Thoracic aorta (tissue), 2 donors: ENCODE measurements around the gene CELF2. TPM values are rescaled to one million over a fixed set of nuclear protein-coding genes. Genes with fewer than 3 reads are reported as not detected.
A peak's percentile ranks its signal among the peaks of the same experiment; 100 is the strongest.

ENCODE experiments used
- ATAC-seq: fragments of 150-250 bp; one replicate; pipeline ENCODE4 v1.8.0; 2017; ENCODE audit warnings: low read depth; ENCODE audit not compliant: insufficient number of reproducible peaks, low FRiP score
- DNase-seq: peaks from one replicate; pipeline ENCODE4 v3.0.0-alpha.2; 2020; ENCODE audit warnings: low spot score
- H3K27ac ChIP-seq, 2 donors: fragments of 200-600 bp; sonication (generic); 1 replicate in 1 of 2; 2 replicates in 1 of 2; pipeline ENCODE4 v1.5.1; 2016; ENCODE audit warnings: mild to moderate bottlenecking in 2 of 2, moderate library complexity in 2 of 2
- H3K27me3 ChIP-seq: fragments of 200-600 bp; sonication (generic); replicated peaks from 2 replicates; pipeline ENCODE4 v1.6.0; 2016; ENCODE audit warnings: mild to moderate bottlenecking; ENCODE audit not compliant: insufficient read depth
- H3K36me3 ChIP-seq: fragments of 200-600 bp; sonication (generic); one replicate; pipeline ENCODE4 v1.5.1; 2016
- H3K4me1 ChIP-seq, 2 donors: fragments of 200-600 bp; sonication (generic); 1 replicate in 1 of 2; 2 replicates in 1 of 2; pipeline versions ENCODE4 v1.5.1 to v1.6.0; 2016; ENCODE audit warnings: low read depth in 2 of 2, mild to moderate bottlenecking in 1 of 2; ENCODE audit not compliant: control insufficient read depth in 1 of 2
- H3K4me3 ChIP-seq: fragments of 200-600 bp; sonication (generic); 2 replicates; pipeline ENCODE4 v1.5.1; 2016; ENCODE audit warnings: mild to moderate bottlenecking
- H3K9me3 ChIP-seq: fragments of 200-600 bp; sonication (generic); 2 replicates; pipeline ENCODE4 v1.5.1; 2016
- total RNA-seq, 2 donors: library from RNA; depleted of rRNA; stranded (reverse); fragments of >200 nt; gene quantifications; one replicate each; pipeline versions ENCODE4 v1.1.0 to v1.2.3, GENCODE V29; 2016
- TF ChIP-seq, protein P1 (sequence below): fragments of 200-600 bp; sonication (generic); IDR thresholded peaks from one replicate; pipeline ENCODE4 v1.5.1; 2019; ENCODE audit warnings: antibody characterized with exemption

Gene CELF2
- total RNA-seq, 2 donors from 2014 or later = 69.0 to 73.5 TPM

DNA sequence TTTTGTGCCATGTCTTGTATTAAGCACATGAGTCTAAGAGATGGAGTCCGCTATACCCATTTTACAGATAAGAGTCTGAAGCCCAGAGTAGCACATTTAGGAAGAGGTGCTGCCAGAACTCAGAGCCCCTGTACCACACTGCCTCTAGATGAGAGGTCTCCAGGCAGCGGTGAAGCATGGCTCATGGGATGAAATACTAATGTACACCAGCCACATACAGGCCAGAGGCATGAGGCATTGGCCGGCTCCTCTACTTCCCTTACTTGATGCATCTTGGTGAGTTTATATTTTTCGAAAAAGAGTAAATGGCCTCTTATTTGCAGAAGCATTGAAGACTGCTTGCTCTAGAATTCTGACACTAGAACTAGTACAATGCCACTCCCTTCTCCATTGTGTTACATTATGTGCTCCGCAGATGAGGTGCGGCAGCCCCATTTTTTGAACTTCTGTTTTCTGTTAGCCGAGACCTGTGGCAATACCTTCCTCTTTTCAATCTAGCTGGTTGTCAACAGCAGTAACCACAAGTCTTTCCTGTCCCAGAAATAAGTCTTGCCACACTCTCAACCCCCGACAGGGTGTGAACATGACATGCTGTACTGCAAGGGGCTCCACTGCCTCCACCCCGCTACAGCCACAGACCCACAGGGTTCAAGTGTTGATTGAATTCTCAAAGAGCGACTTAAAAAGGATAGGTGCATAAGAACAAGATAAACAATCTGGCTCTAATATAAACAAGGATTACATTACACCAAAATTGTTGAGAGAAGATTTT is 145.3 kb downstream of the CELF2 start:
- DNase-seq = no peak
- peak overlapping the region in 1 of 2 donors; percentile 7 for H3K27ac ChIP-seq
- no peak overlapping the region for H3K4me3 ChIP-seq

DNA sequence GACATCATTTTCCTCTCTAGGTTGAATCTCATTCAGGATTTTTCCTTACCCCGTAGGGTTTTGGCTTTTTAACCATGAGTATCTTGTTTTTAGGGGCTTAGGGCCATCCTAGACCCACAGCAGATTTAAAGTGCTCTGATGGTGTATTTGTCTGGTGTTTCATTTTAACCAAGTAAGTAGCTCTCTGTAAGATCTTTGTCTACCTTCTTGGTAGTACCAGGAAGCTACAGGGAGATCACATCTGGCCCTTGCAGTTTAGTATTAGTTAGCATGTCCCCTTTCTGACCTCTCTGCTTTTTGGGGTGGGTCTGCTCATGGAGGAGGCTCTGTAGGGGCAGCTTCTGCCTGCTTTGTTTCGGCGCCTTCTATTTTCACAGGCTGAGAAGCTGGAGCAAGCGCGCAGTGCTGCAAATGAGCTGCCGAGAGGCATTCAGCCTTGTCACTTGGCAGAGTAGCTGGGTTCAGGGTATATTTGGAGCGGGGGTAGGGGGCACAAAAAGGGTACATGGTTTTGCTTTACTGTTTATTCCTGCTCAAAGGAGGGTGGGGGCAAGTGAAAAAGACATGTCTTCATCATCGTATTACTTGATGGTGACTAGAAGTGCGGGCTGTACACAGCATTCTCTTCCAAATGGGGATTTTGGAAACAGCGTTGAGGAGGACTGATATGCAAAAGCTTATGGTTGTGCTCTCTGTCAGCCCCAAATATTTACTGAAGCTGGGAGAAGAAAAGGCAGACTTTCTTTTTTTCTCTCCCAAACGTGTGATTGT is 146.3 kb downstream of the CELF2 start:
- TF ChIP-seq, protein P1, sequence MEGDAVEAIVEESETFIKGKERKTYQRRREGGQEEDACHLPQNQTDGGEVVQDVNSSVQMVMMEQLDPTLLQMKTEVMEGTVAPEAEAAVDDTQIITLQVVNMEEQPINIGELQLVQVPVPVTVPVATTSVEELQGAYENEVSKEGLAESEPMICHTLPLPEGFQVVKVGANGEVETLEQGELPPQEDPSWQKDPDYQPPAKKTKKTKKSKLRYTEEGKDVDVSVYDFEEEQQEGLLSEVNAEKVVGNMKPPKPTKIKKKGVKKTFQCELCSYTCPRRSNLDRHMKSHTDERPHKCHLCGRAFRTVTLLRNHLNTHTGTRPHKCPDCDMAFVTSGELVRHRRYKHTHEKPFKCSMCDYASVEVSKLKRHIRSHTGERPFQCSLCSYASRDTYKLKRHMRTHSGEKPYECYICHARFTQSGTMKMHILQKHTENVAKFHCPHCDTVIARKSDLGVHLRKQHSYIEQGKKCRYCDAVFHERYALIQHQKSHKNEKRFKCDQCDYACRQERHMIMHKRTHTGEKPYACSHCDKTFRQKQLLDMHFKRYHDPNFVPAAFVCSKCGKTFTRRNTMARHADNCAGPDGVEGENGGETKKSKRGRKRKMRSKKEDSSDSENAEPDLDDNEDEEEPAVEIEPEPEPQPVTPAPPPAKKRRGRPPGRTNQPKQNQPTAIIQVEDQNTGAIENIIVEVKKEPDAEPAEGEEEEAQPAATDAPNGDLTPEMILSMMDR = no peak
- H3K27ac ChIP-seq = peak overlapping the region in 1 of 2 donors; percentile 70
- peak overlapping the region; percentile 89 for H3K4me3 ChIP-seq
- ATAC-seq = no peak
- no peak for DNase-seq
- no peaks in the 10 kb centered on the region for H3K27me3 ChIP-seq
- no peaks in the 10 kb centered on the region for H3K9me3 ChIP-seq
- no peaks in the 10 kb centered on the region for H3K36me3 ChIP-seq
- H3K4me1 ChIP-seq = peaks cover 5 to 35% of the 10 kb centered on the region in 2 donors

More for the DNA sequence above, 145.3 kb downstream of the CELF2 start:
- H3K9me3 ChIP-seq = no peaks in the 10 kb centered on the region
- ATAC-seq = no peak
- peaks cover 5 to 35% of the 10 kb centered on the region in 2 donors for H3K4me1 ChIP-seq
- no peaks in the 10 kb centered on the region for H3K36me3 ChIP-seq
- no peaks in the 10 kb centered on the region for H3K27me3 ChIP-seq
- TF ChIP-seq, protein P1 = no peak

- Histone ChIP-seq H3K27me3 (no peaks in the 10 kb centered on the region), H3K9me3 (no peaks in the 10 kb centered on the region), H3K27ac (peak overlapping the region in 1 of 2 donors; percentile 70), H3K36me3 (no peaks in the 10 kb centered on the region), H3K4me1 (peaks cover 5 to 32% of the 10 kb centered on the region in 2 donors), H3K4me3 (peak overlapping the region; percentile 89)
- ATAC-seq = no peak
- TF ChIP-seq, protein P1 = no peak
- no peak for DNase-seq
Measured at GRCh38 chr10:11164551-11164802, 146.8 kb downstream of the CELF2 start.

- no peaks in the 10 kb centered on the region for H3K27me3 ChIP-seq
- no peaks in the 10 kb centered on the region for H3K9me3 ChIP-seq
- ATAC-seq (peak; percentile 52), DNase-seq (peak; percentile 36)
- H3K36me3 ChIP-seq = no peaks in the 10 kb centered on the region
- H3K4me3 ChIP-seq = peak overlapping the region; percentile 89
- H3K27ac ChIP-seq = peak overlapping the region in 1 of 2 donors; percentile 70
- TF ChIP-seq, protein P1 = no peak
- peaks cover 2 to 27% of the 10 kb centered on the region in 2 donors for H3K4me1 ChIP-seq
Measured at GRCh38 chr10:11164803-11165590, 147.3 kb downstream of the CELF2 start.
